Measurements from ENCODE around the gene RAPGEF1.

RAPGEF1 gene

GRCh38 chr9:131727184-131727759, 12.6 kb downstream of the RAPGEF1 start:
- Histone ChIP-seq H3K9me3 (ENCODE audit: insufficient read depth, low read depth, low read length) (no peaks in the 10 kb centered on the region), H3K27me3 (ENCODE audit: insufficient read depth, low read length) (no peaks in the 10 kb centered on the region), H3K9ac (ENCODE audit: low read depth, low read length) (no peak overlapping the region), H3K36me3 (ENCODE audit: insufficient read depth, low read length) (no peaks in the 10 kb centered on the region), H3K4me1 (ENCODE audit: insufficient read depth, low read length) (peaks cover 30% of the 10 kb centered on the region), H3K4me3 (ENCODE audit: low read length) (no peak overlapping the region), H3K27ac (ENCODE audit: low read depth, low read length) (no peak overlapping the region)
- 79% methylated on average over 5 of the region's 7 CpGs for WGBS

- Histone ChIP-seq H3K27me3 (ENCODE audit: insufficient read depth, low read length) (no peaks in the 10 kb centered on the region), H3K4me3 (ENCODE audit: low read length) (no peak overlapping the region), H3K27ac (ENCODE audit: low read depth, low read length) (no peak overlapping the region), H3K9me3 (ENCODE audit: insufficient read depth, low read depth, low read length) (no peaks in the 10 kb centered on the region), H3K36me3 (ENCODE audit: insufficient read depth, low read length) (no peaks in the 10 kb centered on the region), H3K4me1 (ENCODE audit: insufficient read depth, low read length) (peaks cover 18% of the 10 kb centered on the region), H3K9ac (ENCODE audit: low read depth, low read length) (no peak overlapping the region)
- WGBS = 92% methylated on average over 2 of the region's 2 CpGs
These were observed 15.2 kb downstream of the RAPGEF1 start for GRCh38 chr9:131724683-131725082.

- no peak overlapping the region for H3K9ac ChIP-seq (ENCODE audit: low read depth, low read length)
- no peaks in the 10 kb centered on the region for H3K27me3 ChIP-seq (ENCODE audit: insufficient read depth, low read length)
- H3K27ac ChIP-seq (ENCODE audit: low read depth, low read length) = no peak overlapping the region
- H3K9me3 ChIP-seq (ENCODE audit: insufficient read depth, low read depth, low read length) = no peaks in the 10 kb centered on the region
- peaks cover 15% of the 10 kb centered on the region for H3K4me1 ChIP-seq (ENCODE audit: insufficient read depth, low read length)
- H3K4me3 ChIP-seq (ENCODE audit: low read length) = no peak overlapping the region
- WGBS = 100% methylated on average over 3 of the region's 5 CpGs
- H3K36me3 ChIP-seq (ENCODE audit: insufficient read depth, low read length) = no peaks in the 10 kb centered on the region
These were observed 16.2 kb downstream of the RAPGEF1 start for GRCh38 chr9:131723632-131724031.

GRCh38 chr9:131722255-131722654, 17.6 kb downstream of the RAPGEF1 start:
- H3K27ac ChIP-seq (ENCODE audit: low read depth, low read length) = no peak overlapping the region
- H3K36me3 ChIP-seq (ENCODE audit: insufficient read depth, low read length) = peaks cover 2% of the 10 kb centered on the region; the same call in 1 of the 2 replicates
- no peak overlapping the region for H3K9ac ChIP-seq (ENCODE audit: low read depth, low read length)
- H3K4me3 ChIP-seq (ENCODE audit: low read length) = no peak overlapping the region
- no peaks in the 10 kb centered on the region for H3K27me3 ChIP-seq (ENCODE audit: insufficient read depth, low read length)
- WGBS = 92% methylated on average over 8 of the region's 8 CpGs
- peaks cover 1% of the 10 kb centered on the region; the same call in 1 of the 2 replicates for H3K4me1 ChIP-seq (ENCODE audit: insufficient read depth, low read length)
- no peaks in the 10 kb centered on the region for H3K9me3 ChIP-seq (ENCODE audit: insufficient read depth, low read depth, low read length)

- no peak overlapping the region for H3K4me3 ChIP-seq (ENCODE audit: low read length)
- no peaks in the 10 kb centered on the region for H3K27me3 ChIP-seq (ENCODE audit: insufficient read depth, low read length)
- H3K9me3 ChIP-seq (ENCODE audit: insufficient read depth, low read depth, low read length) = no peaks in the 10 kb centered on the region
- no peaks in the 10 kb centered on the region for H3K4me1 ChIP-seq (ENCODE audit: insufficient read depth, low read length)
- peaks cover 2% of the 10 kb centered on the region; the same call in 1 of the 2 replicates for H3K36me3 ChIP-seq (ENCODE audit: insufficient read depth, low read length)
- WGBS = 95% methylated on average over 13 of the region's 13 CpGs
- no peak overlapping the region for H3K27ac ChIP-seq (ENCODE audit: low read depth, low read length)
- no peak overlapping the region for H3K9ac ChIP-seq (ENCODE audit: low read depth, low read length)
These were observed 18.8 kb downstream of the RAPGEF1 start for GRCh38 chr9:131721076-131721475.

GRCh38 chr9:131720330-131720729, 19.5 kb downstream of the RAPGEF1 start:
- WGBS = 94% methylated on average over 6 of the region's 6 CpGs

GRCh38 chr9:131719262-131719908, 20.5 kb downstream of the RAPGEF1 start:
- no peak overlapping the region for H3K4me3 ChIP-seq (ENCODE audit: low read length)
- 95% methylated on average over 5 of the region's 7 CpGs for WGBS
- H3K4me1 ChIP-seq (ENCODE audit: insufficient read depth, low read length) = no peaks in the 10 kb centered on the region
- H3K27me3 ChIP-seq (ENCODE audit: insufficient read depth, low read length) = no peaks in the 10 kb centered on the region
- H3K36me3 ChIP-seq (ENCODE audit: insufficient read depth, low read length) = peaks cover 2% of the 10 kb centered on the region; the same call in 1 of the 2 replicates
- H3K9me3 ChIP-seq (ENCODE audit: insufficient read depth, low read depth, low read length) = no peaks in the 10 kb centered on the region
- no peak overlapping the region for H3K27ac ChIP-seq (ENCODE audit: low read depth, low read length)
- no peak overlapping the region for H3K9ac ChIP-seq (ENCODE audit: low read depth, low read length)

More at GRCh38 chr9:131720330-131720729, 19.5 kb downstream of the RAPGEF1 start:
- Histone ChIP-seq H3K27ac (ENCODE audit: low read depth, low read length) (no peak overlapping the region), H3K36me3 (ENCODE audit: insufficient read depth, low read length) (peaks cover 2% of the 10 kb centered on the region; the same call in 1 of the 2 replicates), H3K4me3 (ENCODE audit: low read length) (no peak overlapping the region), H3K9me3 (ENCODE audit: insufficient read depth, low read depth, low read length) (no peaks in the 10 kb centered on the region), H3K4me1 (ENCODE audit: insufficient read depth, low read length) (no peaks in the 10 kb centered on the region), H3K27me3 (ENCODE audit: insufficient read depth, low read length) (no peaks in the 10 kb centered on the region), H3K9ac (ENCODE audit: low read depth, low read length) (no peak overlapping the region)

- H3K27ac ChIP-seq (ENCODE audit: low read depth, low read length) = no peak overlapping the region
- peaks cover 4% of the 10 kb centered on the region for H3K4me1 ChIP-seq (ENCODE audit: insufficient read depth, low read length)
- H3K9ac ChIP-seq (ENCODE audit: low read depth, low read length) = no peak overlapping the region
- no peaks in the 10 kb centered on the region for H3K9me3 ChIP-seq (ENCODE audit: insufficient read depth, low read depth, low read length)
- WGBS = 94% methylated on average over 14 of the region's 14 CpGs
- peaks cover 2% of the 10 kb centered on the region; the same call in 1 of the 2 replicates for H3K36me3 ChIP-seq (ENCODE audit: insufficient read depth, low read length)
- no peaks in the 10 kb centered on the region for H3K27me3 ChIP-seq (ENCODE audit: insufficient read depth, low read length)
- no peak overlapping the region for H3K4me3 ChIP-seq (ENCODE audit: low read length)
These were observed 22.0 kb downstream of the RAPGEF1 start for GRCh38 chr9:131717719-131718460.

- H3K27ac ChIP-seq (ENCODE audit: low read depth, low read length) = no peak overlapping the region
- peaks cover 14% of the 10 kb centered on the region for H3K4me1 ChIP-seq (ENCODE audit: insufficient read depth, low read length)
- no peaks in the 10 kb centered on the region for H3K9me3 ChIP-seq (ENCODE audit: insufficient read depth, low read depth, low read length)
- H3K4me3 ChIP-seq (ENCODE audit: low read length) = no peak overlapping the region
- no peaks in the 10 kb centered on the region for H3K27me3 ChIP-seq (ENCODE audit: insufficient read depth, low read length)
- H3K36me3 ChIP-seq (ENCODE audit: insufficient read depth, low read length) = peaks cover 2% of the 10 kb centered on the region; the same call in 1 of the 2 replicates
- 94% methylated on average over 5 of the region's 5 CpGs for WGBS
- no peak overlapping the region for H3K9ac ChIP-seq (ENCODE audit: low read depth, low read length)
These were observed 24.0 kb downstream of the RAPGEF1 start for GRCh38 chr9:131715906-131716305.

GRCh38 chr9:131714821-131715220, 25.1 kb downstream of the RAPGEF1 start:
- Histone ChIP-seq H3K36me3 (ENCODE audit: insufficient read depth, low read length) (peaks cover 2% of the 10 kb centered on the region; the same call in 1 of the 2 replicates), H3K9me3 (ENCODE audit: insufficient read depth, low read depth, low read length) (no peaks in the 10 kb centered on the region), H3K4me3 (ENCODE audit: low read length) (no peak overlapping the region), H3K9ac (ENCODE audit: low read depth, low read length) (no peak overlapping the region), H3K27me3 (ENCODE audit: insufficient read depth, low read length) (no peaks in the 10 kb centered on the region), H3K27ac (ENCODE audit: low read depth, low read length) (no peak overlapping the region), H3K4me1 (ENCODE audit: insufficient read depth, low read length) (peaks cover 19% of the 10 kb centered on the region)
- WGBS = 97% methylated on average over 9 of the region's 9 CpGs

GRCh38 chr9:131714161-131714646, 25.7 kb downstream of the RAPGEF1 start:
- WGBS = 95% methylated on average over 9 of the region's 10 CpGs
- Histone ChIP-seq H3K27ac (ENCODE audit: low read depth, low read length) (no peak overlapping the region), H3K4me1 (ENCODE audit: insufficient read depth, low read length) (peaks cover 25% of the 10 kb centered on the region), H3K9me3 (ENCODE audit: insufficient read depth, low read depth, low read length) (no peaks in the 10 kb centered on the region), H3K4me3 (ENCODE audit: low read length) (no peak overlapping the region), H3K27me3 (ENCODE audit: insufficient read depth, low read length) (no peaks in the 10 kb centered on the region), H3K9ac (ENCODE audit: low read depth, low read length) (no peak overlapping the region), H3K36me3 (ENCODE audit: insufficient read depth, low read length) (peaks cover 2% of the 10 kb centered on the region; the same call in 1 of the 2 replicates)

Measured in HUES64 (cell line).